ENCODE measurements around the gene WDR55.
"Not testable (repeated sequence)": the region's sequence is repeated elsewhere in the genome, so short reads cannot be mapped to it uniquely, and the experiment has no call there.

Gene WDR55

DNA sequence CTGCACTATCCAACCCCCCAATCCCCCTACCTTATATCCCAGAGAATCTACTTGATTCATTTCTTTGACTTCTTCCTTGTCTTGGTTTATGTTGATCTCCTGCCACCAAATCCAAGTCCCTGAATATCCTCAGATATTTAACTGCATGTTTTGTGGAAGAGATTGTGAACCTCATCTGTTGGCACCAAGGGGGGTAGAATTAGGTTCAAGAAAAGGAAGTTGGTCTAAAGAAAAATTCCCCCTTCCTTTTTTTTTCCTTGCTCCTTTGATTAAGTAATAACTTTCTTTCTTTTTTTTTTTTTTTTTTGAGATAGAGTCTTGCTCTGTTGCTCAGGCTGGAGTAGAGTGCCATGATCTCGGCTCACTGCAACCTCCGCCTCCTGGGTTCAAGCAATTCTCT is 31.2 kb upstream of the WDR55 start:
- Histone ChIP-seq H3K4me3 (ENCODE audit: low read depth, low read length) (no peak overlapping the region), H3K4me1 (ENCODE audit: control insufficient read depth, insufficient read depth, low read length) (no peaks in the 10 kb centered on the region), H3K9me3 (ENCODE audit: control insufficient read depth, insufficient read depth, low read length) (no peaks in the 10 kb centered on the region)

GRCh38 chr5:140634103-140634502 is 30.6 kb upstream of the WDR55 start:
- Histone ChIP-seq H3K4me3 (ENCODE audit: low read depth, low read length) (no peak overlapping the region), H3K36me3 (ENCODE audit: control insufficient read depth, insufficient read depth, low read length) (no peaks in the 10 kb centered on the region), H3K4me1 (ENCODE audit: control insufficient read depth, insufficient read depth, low read length) (peaks cover 4% of the 10 kb centered on the region), H3K9ac (ENCODE audit: low read depth, low read length) (no peak overlapping the region), H3K9me3 (ENCODE audit: control insufficient read depth, insufficient read depth, low read length) (no peaks in the 10 kb centered on the region), H3K27me3 (ENCODE audit: control insufficient read depth, insufficient read depth, low read length) (peaks cover 41% of the 10 kb centered on the region)

More for the DNA sequence above, 31.2 kb upstream of the WDR55 start:
- H3K27me3 ChIP-seq (ENCODE audit: control insufficient read depth, insufficient read depth, low read length), result peaks cover 41% of the 10 kb centered on the region
- H3K9ac ChIP-seq (ENCODE audit: low read depth, low read length), result no peak overlapping the region
- no peaks in the 10 kb centered on the region for H3K36me3 ChIP-seq (ENCODE audit: control insufficient read depth, insufficient read depth, low read length)

GRCh38 chr5:140635291-140636257 is 29.1 kb upstream of the WDR55 start:
- no peak overlapping the region for H3K9ac ChIP-seq (ENCODE audit: low read depth, low read length)
- peaks cover 4% of the 10 kb centered on the region for H3K4me1 ChIP-seq (ENCODE audit: control insufficient read depth, insufficient read depth, low read length)
- H3K9me3 ChIP-seq (ENCODE audit: control insufficient read depth, insufficient read depth, low read length), result no peaks in the 10 kb centered on the region
- peaks cover 36% of the 10 kb centered on the region for H3K27me3 ChIP-seq (ENCODE audit: control insufficient read depth, insufficient read depth, low read length)
- H3K36me3 ChIP-seq (ENCODE audit: control insufficient read depth, insufficient read depth, low read length), result no peaks in the 10 kb centered on the region
- H3K4me3 ChIP-seq (ENCODE audit: low read depth, low read length), result no peak overlapping the region

DNA sequence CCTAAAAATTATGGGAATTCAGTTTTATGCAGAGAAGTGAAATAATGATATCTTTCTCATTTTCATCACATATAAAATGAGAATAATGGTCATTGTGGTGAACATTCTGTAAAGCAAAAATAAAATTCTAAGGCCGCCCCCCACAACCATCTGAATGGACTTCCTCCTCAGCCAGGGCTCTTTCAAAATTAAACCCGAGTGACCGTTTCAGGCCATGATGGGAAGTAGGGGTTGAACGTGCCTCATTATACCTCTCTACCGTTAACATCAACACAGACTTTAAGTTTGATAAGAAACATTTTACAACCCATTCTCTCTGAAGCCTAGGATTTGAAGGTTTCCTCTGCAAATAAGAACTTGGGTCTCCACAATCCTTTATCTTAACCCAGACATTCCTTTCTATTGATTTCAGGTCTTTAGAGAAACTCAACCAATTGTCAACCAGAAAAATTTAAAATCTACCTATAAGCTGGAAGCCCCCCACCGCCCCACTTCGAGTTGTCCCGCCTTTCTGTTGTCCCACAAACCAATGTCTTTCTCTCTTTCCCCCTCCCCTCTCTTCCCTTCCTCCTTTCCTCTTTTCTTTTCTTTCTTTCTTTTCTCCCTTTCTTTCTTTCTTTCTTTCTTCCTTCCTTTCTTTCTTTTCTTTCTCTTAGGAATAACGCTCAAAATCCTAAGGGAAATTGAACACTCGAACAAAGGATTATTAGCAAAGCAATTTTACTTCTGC is 27.2 kb upstream of the WDR55 start:
- peaks cover 17% of the 10 kb centered on the region for H3K27me3 ChIP-seq (ENCODE audit: control insufficient read depth, insufficient read depth, low read length)
- H3K9me3 ChIP-seq (ENCODE audit: control insufficient read depth, insufficient read depth, low read length), result no peaks in the 10 kb centered on the region
- H3K4me3 ChIP-seq (ENCODE audit: low read depth, low read length), result no peak overlapping the region
- H3K9ac ChIP-seq (ENCODE audit: low read depth, low read length), result no peak overlapping the region
- H3K4me1 ChIP-seq (ENCODE audit: control insufficient read depth, insufficient read depth, low read length), result peaks cover 4% of the 10 kb centered on the region
- peaks cover 10% of the 10 kb centered on the region for H3K36me3 ChIP-seq (ENCODE audit: control insufficient read depth, insufficient read depth, low read length)

DNA sequence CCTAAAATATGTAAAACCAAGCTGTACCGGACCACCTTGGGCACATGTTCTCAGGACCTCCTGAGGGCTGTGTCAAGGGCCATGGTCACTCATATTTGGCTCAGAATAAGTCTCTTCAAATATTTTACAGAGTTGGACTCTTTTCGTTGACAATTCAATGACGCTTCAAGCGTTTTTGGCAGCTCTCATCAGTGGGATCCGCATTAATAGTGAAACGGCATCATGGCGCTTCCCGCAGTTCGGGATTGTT is 25.9 kb upstream of the WDR55 start:
- H3K4me3 ChIP-seq (ENCODE audit: low read depth, low read length), result peak overlapping the region; percentile 89
- not testable (repeated sequence) for H3K9me3 ChIP-seq (ENCODE audit: control insufficient read depth, insufficient read depth, low read length); H3K9ac ChIP-seq (ENCODE audit: low read depth, low read length)

DNA sequence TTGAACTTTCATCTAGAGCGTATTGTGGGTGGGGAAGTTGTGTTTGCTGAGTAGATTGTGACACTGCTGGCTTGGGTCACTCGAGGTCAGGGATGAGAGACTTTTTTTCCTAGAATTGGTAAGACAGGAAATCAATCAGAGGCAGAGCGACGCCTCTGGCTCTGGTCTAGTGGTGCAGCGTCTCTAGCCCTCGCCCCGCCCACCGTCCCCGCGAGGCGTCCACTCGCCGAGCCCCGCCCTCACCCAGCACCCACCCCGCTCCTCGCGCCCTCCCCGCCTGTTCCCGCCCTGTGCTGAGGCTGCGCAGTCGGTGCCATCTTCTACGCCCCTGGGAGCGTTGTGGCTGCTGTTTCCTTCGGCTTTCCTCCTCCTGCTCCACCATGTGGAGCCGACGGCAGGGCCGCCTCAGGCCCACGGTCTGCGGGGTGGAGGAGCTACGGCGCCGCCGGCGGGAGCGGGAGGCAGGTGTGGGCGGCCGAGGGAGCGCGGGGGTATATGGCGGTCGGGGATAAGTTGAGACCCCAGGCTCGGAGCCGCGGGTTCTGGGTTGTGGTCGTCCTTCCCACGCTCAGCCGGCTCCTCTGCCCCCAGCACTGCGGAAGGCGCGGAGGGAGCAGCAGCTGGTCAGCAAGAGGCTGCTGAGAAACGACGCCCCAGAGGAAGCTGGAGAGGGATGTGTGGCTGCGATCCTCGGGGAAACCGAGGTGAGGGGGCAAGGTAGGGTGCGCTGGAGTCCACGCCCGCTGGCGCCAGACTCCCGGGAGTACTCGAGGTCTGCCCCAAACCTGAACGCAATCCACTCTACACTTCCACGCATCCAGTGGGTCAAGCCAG is 25.3 kb upstream of the WDR55 start, which contains the start of gene TMCO6:
Gene TMCO6 (plus strand): TSS at position 304 of the 834 bp plus-strand sequence. CDS start 77 bp downstream, at position 381.
- H3K27me3 ChIP-seq (ENCODE audit: control insufficient read depth, insufficient read depth, low read length), result no peaks in the 10 kb centered on the region

More for the DNA sequence above, 25.9 kb upstream of the WDR55 start:
- H3K4me1 ChIP-seq (ENCODE audit: control insufficient read depth, insufficient read depth, low read length); H3K27me3 ChIP-seq (ENCODE audit: control insufficient read depth, insufficient read depth, low read length): not testable (repeated sequence)
- peaks cover 20% of the 10 kb centered on the region for H3K36me3 ChIP-seq (ENCODE audit: control insufficient read depth, insufficient read depth, low read length)

DNA sequence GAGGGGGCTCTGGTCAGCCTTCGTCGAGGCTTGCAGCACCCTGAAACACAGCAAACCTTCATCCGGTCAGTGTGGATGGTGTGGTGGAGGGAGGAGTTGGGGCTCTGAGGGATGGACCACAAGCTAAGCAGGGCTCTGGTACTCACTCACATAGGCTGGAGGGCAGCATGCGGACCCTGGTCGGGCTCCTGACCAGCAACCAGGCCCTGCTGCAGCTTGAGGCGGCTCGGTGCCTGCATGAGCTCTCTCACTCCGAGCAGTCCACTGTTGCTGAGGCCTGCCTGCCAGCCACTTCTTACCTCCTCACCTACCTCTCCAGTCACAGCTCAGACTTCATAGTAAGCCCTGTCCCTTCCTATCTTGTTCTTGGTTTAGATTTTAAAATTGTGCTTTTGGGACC is 23.0 kb upstream of the WDR55 start:
- Histone ChIP-seq H3K27me3 (ENCODE audit: control insufficient read depth, insufficient read depth, low read length) (no peaks in the 10 kb centered on the region), H3K4me3 (ENCODE audit: low read depth, low read length) (no peak overlapping the region), H3K36me3 (ENCODE audit: control insufficient read depth, insufficient read depth, low read length) (peaks cover 37% of the 10 kb centered on the region), H3K9ac (ENCODE audit: low read depth, low read length) (no peak overlapping the region), H3K9me3 (ENCODE audit: control insufficient read depth, insufficient read depth, low read length) (no peaks in the 10 kb centered on the region), H3K4me1 (ENCODE audit: control insufficient read depth, insufficient read depth, low read length) (peaks cover 4% of the 10 kb centered on the region)

More for the DNA sequence above, 25.3 kb upstream of the WDR55 start, which contains the start of gene TMCO6:
- Histone ChIP-seq H3K4me3 (ENCODE audit: low read depth, low read length) (peak within 1 kb of the TSS; percentile 89), H3K4me1 (ENCODE audit: control insufficient read depth, insufficient read depth, low read length) (peaks cover 4% of the 10 kb centered on the region), H3K9me3 (ENCODE audit: control insufficient read depth, insufficient read depth, low read length) (no peaks in the 10 kb centered on the region), H3K36me3 (ENCODE audit: control insufficient read depth, insufficient read depth, low read length) (peaks cover 25% of the 10 kb centered on the region), H3K9ac (ENCODE audit: low read depth, low read length) (peak within 1 kb of the TSS; percentile 80)

GRCh38 chr5:140642718-140643117 is 22.0 kb upstream of the WDR55 start:
- peaks cover 37% of the 10 kb centered on the region for H3K36me3 ChIP-seq (ENCODE audit: control insufficient read depth, insufficient read depth, low read length)
- no peaks in the 10 kb centered on the region for H3K27me3 ChIP-seq (ENCODE audit: control insufficient read depth, insufficient read depth, low read length)
- no peak overlapping the region for H3K4me3 ChIP-seq (ENCODE audit: low read depth, low read length)
- H3K9me3 ChIP-seq (ENCODE audit: control insufficient read depth, insufficient read depth, low read length), result no peaks in the 10 kb centered on the region
- peaks cover 4% of the 10 kb centered on the region for H3K4me1 ChIP-seq (ENCODE audit: control insufficient read depth, insufficient read depth, low read length)
- no peak overlapping the region for H3K9ac ChIP-seq (ENCODE audit: low read depth, low read length)

DNA sequence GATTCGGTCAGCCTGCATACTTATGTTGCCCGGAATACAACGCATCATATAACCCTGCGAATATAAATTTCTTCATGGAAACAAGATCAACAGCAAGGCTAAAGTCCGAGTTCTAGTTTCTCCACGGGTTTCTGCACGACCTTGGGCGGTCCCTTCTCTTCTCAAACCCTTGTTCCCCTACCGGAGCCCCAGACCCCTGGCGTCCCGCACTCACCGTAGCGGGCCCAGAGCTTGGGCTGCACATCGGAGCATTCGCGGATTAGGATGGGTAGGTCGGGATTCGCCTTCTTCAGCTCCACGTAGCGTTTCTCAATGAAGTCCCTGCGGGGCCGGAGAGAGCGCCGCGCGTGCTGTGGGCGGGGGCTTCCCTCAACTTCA is 17.7 kb upstream of the WDR55 start:
- Histone ChIP-seq H3K4me1 (ENCODE audit: control insufficient read depth, insufficient read depth, low read length) (no peaks in the 10 kb centered on the region), H3K36me3 (ENCODE audit: control insufficient read depth, insufficient read depth, low read length) (peaks cover 39% of the 10 kb centered on the region), H3K27me3 (ENCODE audit: control insufficient read depth, insufficient read depth, low read length) (no peaks in the 10 kb centered on the region), H3K9me3 (ENCODE audit: control insufficient read depth, insufficient read depth, low read length) (no peaks in the 10 kb centered on the region), H3K4me3 (ENCODE audit: low read depth, low read length) (peak overlapping the region; percentile 99), H3K9ac (ENCODE audit: low read depth, low read length) (peak overlapping the region; percentile 83)

GRCh38 chr5:140658870-140659269 is 5.8 kb upstream of the WDR55 start:
- H3K4me1 ChIP-seq (ENCODE audit: control insufficient read depth, insufficient read depth, low read length), result no peaks in the 10 kb centered on the region
- H3K4me3 ChIP-seq (ENCODE audit: low read depth, low read length), result no peak overlapping the region
- peaks cover 38% of the 10 kb centered on the region for H3K36me3 ChIP-seq (ENCODE audit: control insufficient read depth, insufficient read depth, low read length)
- no peaks in the 10 kb centered on the region for H3K27me3 ChIP-seq (ENCODE audit: control insufficient read depth, insufficient read depth, low read length)
- no peak overlapping the region for H3K9ac ChIP-seq (ENCODE audit: low read depth, low read length)
- H3K9me3 ChIP-seq (ENCODE audit: control insufficient read depth, insufficient read depth, low read length), result no peaks in the 10 kb centered on the region

- H3K9ac ChIP-seq (ENCODE audit: low read depth, low read length); H3K4me1 ChIP-seq (ENCODE audit: control insufficient read depth, insufficient read depth, low read length); H3K4me3 ChIP-seq (ENCODE audit: low read depth, low read length); H3K9me3 ChIP-seq (ENCODE audit: control insufficient read depth, insufficient read depth, low read length); H3K27me3 ChIP-seq (ENCODE audit: control insufficient read depth, insufficient read depth, low read length): not testable (repeated sequence)
- peaks cover 32% of the 10 kb centered on the region for H3K36me3 ChIP-seq (ENCODE audit: control insufficient read depth, insufficient read depth, low read length)
Observed at GRCh38 chr5:140660371-140660770, 4.3 kb upstream of the WDR55 start.
